DMS53 treated with DMSO at 0.1 percent for 48 hours (cell line): ENCODE measurements around the gene DCDC2B.
"Not testable (repeated sequence)": the region's sequence is repeated elsewhere in the genome, so short reads cannot be mapped to it uniquely, and the experiment has no call there.

ENCODE experiments used
- DNase-seq: peaks from one replicate; lab custom pipeline; 2025; ENCODE audit not compliant: unreplicated experiment; lab: John Stamatoyannopoulos, UW

Gene DCDC2B

DNA sequence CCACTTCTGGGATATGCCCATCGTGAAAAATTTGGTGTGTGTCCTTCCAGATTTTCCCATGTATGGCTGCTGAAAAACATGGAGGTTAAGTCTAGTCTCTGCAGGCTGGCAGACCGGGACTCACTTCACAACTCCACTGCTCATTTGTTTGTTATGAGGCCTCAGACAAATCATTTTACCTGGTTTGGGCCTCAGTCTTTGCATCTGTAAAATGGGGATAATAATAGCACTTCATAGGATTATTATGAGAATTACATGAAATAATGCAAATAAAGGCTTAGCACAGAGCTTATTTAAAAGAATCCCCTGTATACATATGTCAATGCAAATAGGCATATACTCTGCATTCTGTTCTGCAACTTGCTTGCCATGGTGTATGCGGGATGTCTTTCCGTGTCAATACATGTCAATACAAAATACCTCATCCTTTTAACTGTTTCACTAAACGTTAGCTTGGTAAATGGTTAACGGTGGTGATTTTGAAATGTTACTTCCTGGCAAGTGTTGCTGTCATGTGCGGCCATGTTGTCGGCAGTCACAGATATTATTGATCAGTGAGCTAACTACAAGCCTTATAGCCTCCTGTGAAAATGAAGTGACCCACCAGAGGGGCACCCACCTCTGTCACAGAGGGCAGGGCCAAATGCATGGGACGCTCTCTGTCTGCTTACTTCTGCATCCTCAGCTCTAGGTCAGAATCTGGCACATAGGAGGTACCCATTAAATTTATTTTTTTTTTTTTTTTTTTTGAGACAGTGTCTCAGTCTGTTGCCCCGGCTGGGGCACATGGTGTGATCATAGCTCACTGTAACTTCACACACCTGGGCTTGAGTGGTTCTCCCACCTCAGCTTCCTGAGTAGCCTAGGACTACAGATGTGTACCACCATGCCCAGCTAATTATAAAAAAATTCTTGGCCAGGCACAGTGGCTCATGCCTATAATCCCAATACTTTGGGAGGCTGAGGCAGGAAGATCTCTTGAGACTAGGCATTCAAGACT lies 46.5 kb downstream of the DCDC2B start:
- no peak for DNase-seq

DNA sequence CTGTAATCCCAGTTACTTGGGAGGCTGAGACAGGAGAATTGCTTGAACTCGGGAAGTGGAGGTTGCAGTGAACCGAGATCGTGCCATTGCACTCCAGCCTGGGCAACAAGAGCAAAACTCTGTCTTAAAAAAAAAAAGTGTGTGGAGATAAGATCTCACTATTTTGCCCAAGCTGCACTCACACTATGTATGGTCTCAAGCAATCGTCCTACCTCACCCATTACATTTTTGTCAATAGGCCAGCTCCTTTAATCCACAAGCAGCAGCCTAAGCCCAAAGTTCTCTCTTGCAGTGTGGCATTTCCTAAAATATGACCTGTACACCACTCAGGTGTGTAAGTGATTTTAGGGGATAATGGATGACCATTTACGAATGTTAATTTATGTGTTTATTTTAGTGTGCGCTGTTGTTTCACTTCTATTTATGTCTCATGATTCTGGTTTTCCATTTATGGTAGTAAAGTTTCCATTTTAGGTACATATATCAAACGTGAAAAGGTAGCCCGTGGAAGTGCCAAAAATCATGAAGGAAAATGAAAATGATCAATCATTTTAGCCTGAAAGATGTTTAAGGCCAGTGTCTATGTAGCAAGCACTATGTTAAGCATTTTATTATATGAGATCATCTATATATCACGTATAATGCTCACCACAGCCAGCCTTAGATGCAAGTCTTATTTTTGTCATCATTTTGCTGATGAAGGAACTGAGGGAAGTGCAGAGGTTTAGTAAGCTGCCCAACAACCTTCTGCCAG lies 47.8 kb downstream of the DCDC2B start:
- DNase-seq = no peak

DNA sequence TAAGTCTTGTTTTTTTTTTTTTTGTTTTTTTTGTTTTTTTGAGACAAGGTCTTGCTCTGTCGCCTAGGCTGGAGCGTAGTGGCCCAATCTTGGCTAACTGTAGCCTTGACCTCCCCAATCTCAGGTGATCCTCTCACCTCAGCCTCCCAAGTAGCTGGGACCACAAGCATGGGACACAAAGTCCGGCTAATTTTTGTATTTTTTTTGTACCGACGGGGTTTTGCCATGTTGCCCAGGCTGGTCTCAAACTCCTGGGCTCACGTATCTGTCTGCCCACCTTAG lies 48.3 kb downstream of the DCDC2B start:
- no peak for DNase-seq

DNA sequence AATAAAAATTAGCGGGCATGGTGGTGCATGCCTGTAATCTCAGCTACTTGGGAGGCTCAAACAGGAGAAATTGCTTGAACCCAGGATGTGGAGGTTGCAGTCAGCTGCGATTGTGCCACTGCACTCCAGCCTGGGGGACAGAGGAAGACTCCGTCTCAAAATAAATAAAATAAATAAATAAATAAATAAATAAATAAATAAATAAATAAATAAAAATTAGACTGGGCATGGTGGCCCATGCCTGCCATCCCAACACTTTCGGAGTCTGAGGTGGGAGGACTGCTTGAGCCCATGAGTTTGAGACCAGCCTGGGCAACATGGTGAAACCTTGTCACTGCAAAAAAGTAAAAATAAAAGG lies 54.3 kb downstream of the DCDC2B start:
- not testable (repeated sequence) for DNase-seq

DNA sequence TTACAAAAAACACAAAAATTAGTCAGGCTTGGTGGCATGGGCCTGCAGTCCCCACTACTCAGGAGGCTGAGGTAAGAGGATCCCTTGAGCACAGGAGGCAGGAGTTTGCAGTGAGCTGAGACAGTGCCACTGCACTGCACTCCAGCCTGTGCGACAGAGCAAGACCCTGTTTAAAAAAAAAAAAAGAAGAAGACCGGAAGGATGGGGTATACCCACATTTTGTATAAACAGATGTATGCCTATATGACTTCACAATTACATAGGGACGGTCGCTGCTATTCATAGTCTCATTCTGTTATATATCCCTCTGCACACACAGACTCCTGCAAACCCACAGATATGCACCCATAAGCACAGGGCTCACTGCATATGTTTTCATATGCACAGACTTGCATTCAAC lies 54.9 kb downstream of the DCDC2B start:
- DNase-seq = no peak
